GM23338 (cell line): ENCODE data around the gene FAM32A. TPM values are rescaled to one million over a fixed set of nuclear protein-coding genes. Genes with fewer than 3 reads are reported as not detected.

Experiments
- ATAC-seq: fragments of 200-7000 bp; cut with Tn5 transposase; 3 replicates; pipeline ENCODE4 v1.9.1; 2020
- DNase-seq: peaks from one replicate; pipeline ENCODE4 v3.0.0-alpha.2; 2015; ENCODE audit warnings: low spot score
- H2AFZ ChIP-seq: fragments of 200-600 bp; sonication (generic); 2 replicates; pipeline ENCODE4 v1.8.0; 2016; ENCODE audit warnings: antibody characterized with exemption, mild to moderate bottlenecking, moderate library complexity
- H3F3A ChIP-seq: fragments of 200-600 bp; sonication (generic); replicated peaks from 2 replicates; pipeline ENCODE4 v1.8.0; 2017; ENCODE audit warnings: antibody characterized with exemption, mixed run types, low read depth
- H3K27ac ChIP-seq: fragments of 200-600 bp; sonication (generic); 2 replicates; pipeline ENCODE4 v1.6.1; 2016; ENCODE audit warnings: low read depth
- H3K27me3 ChIP-seq: fragments of 200-600 bp; sonication (generic); 2 replicates; pipeline ENCODE4 v1.8.0; 2016; ENCODE audit warnings: mild to moderate bottlenecking, mixed run types, moderate library complexity; ENCODE audit not compliant: insufficient read depth
- H3K36me3 ChIP-seq: fragments of 200-600 bp; sonication (generic); 2 replicates; pipeline ENCODE4 v1.8.0; 2016; ENCODE audit warnings: mild to moderate bottlenecking; ENCODE audit not compliant: insufficient read depth
- H3K4me1 ChIP-seq: fragments of 200-600 bp; sonication (generic); 2 replicates; pipeline ENCODE4 v1.8.0; 2016; ENCODE audit warnings: mild to moderate bottlenecking, moderate library complexity; ENCODE audit not compliant: insufficient read depth
- H3K4me2 ChIP-seq: fragments of 200-600 bp; sonication (generic); 2 replicates; pipeline ENCODE4 v1.7.1; 2017; ENCODE audit warnings: mixed run types
- H3K4me3 ChIP-seq: fragments of 200-600 bp; sonication (generic); 2 replicates; pipeline ENCODE4 v1.6.1; 2016; ENCODE audit warnings: mixed run types
- H3K79me2 ChIP-seq: fragments of 200-600 bp; sonication (generic); replicated peaks from 2 replicates; pipeline ENCODE4 v1.8.0; 2017; ENCODE audit warnings: mild to moderate bottlenecking; ENCODE audit not compliant: insufficient read depth
- H3K9me2 ChIP-seq: fragments of 200-600 bp; sonication (generic); 2 replicates; pipeline ENCODE4 v1.8.0; 2017; ENCODE audit not compliant: insufficient read depth
- H4K20me1 ChIP-seq: fragments of 200-600 bp; sonication (generic); replicated peaks from 2 replicates; pipeline ENCODE4 v1.8.0; 2017; ENCODE audit warnings: mild to moderate bottlenecking; ENCODE audit not compliant: insufficient read depth
- H3K27ac Mint-ChIP-seq: 2 replicates; pipeline ENCODE4 v1.8.0; 2020; ENCODE audit warnings: inconsistent platforms, mild to moderate bottlenecking, moderate library complexity, mixed read lengths
- H3K27me3 Mint-ChIP-seq: 3 replicates; pipeline ENCODE4 v1.8.0; 2022; ENCODE audit warnings: low read depth, mild to moderate bottlenecking, moderate library complexity, mixed read lengths, inconsistent platforms; ENCODE audit not compliant: insufficient read depth, poor library complexity
- H3K36me3 Mint-ChIP-seq: 3 replicates; pipeline ENCODE4 v1.8.0; 2021; ENCODE audit warnings: low read depth, mild to moderate bottlenecking, inconsistent platforms, moderate library complexity, mixed read lengths
- H3K4me1 Mint-ChIP-seq: 3 replicates; pipeline ENCODE4 v1.8.0; 2020; ENCODE audit warnings: mild to moderate bottlenecking, inconsistent platforms, mixed read lengths
- H3K4me3 Mint-ChIP-seq: 3 replicates; pipeline ENCODE4 v1.8.0; 2021; ENCODE audit warnings: moderate library complexity, mild to moderate bottlenecking, inconsistent platforms, mixed read lengths
- H3K9me3 Mint-ChIP-seq: 3 replicates; pipeline ENCODE4 v1.8.0; 2020; ENCODE audit warnings: moderate library complexity, mild to moderate bottlenecking, inconsistent platforms, mixed read lengths
- CREB1 ChIP-seq: fragments of 250-450 bp; sonication (Bioruptor Pico); IDR thresholded peaks from 2 replicates; pipeline ENCODE4 v1.5.0; 2020; ENCODE audit warnings: low read depth, mild to moderate bottlenecking, moderate library complexity
- JUNB ChIP-seq: IDR thresholded peaks from one replicate; pipeline ENCODE4 v1.6.1; 2016; ENCODE audit warnings: antibody characterized with exemption; ENCODE audit not compliant: unreplicated experiment
- STAT1 ChIP-seq: IDR thresholded peaks from one replicate; pipeline ENCODE4 v1.6.1; 2016; ENCODE audit warnings: antibody characterized with exemption; ENCODE audit not compliant: unreplicated experiment
- ZNF114 ChIP-seq: fragments of 250-450 bp; sonication (Bioruptor Pico); IDR thresholded peaks from 2 replicates; pipeline ENCODE4 v1.5.0; 2020; ENCODE audit warnings: mild to moderate bottlenecking, moderate library complexity
- polyA plus RNA-seq: library from polyadenylated mRNA; unstranded; fragments of >200 nt; fragmentation: Nextera tagmentation; extraction: Ambion mirVana; gene quantifications from 2 replicates; pipeline ENCODE4 v1.2.1, GENCODE V29; 2016
- total RNA-seq: library from RNA; depleted of rRNA; stranded (reverse); fragments of >200 nt; shearing (Covaris generic); gene quantifications from 2 replicates; pipeline ENCODE4 v1.2.3, GENCODE V29; 2014
- TF ChIP-seq, protein P1 (sequence below), 2 experiments: fragments of 200-600 bp in 1 of 2; sonication (generic) in 1 of 2; conservative IDR thresholded peaks; 2 replicates each; pipeline versions ENCODE4 v1.5.1 to v1.6.1; 2016 to 2017; ENCODE audit warnings: antibody characterized with exemption in 2 of 2, low read depth in 2 of 2, mild to moderate bottlenecking in 2 of 2, moderate library complexity in 1 of 2
- TF ChIP-seq, protein P2 (sequence below): IDR thresholded peaks from one replicate; pipeline ENCODE4 v1.6.1; 2018; ENCODE audit warnings: antibody characterized with exemption; ENCODE audit not compliant: unreplicated experiment
- TF ChIP-seq, protein P3 (sequence below): IDR thresholded peaks from 2 replicates; pipeline ENCODE4 v1.6.1; 2016; ENCODE audit warnings: antibody characterized with exemption

FAM32A gene
- total and polyA plus RNA-seq, 2 experiments from 2014 or later: 58.2 to 67.3 TPM

DNA sequence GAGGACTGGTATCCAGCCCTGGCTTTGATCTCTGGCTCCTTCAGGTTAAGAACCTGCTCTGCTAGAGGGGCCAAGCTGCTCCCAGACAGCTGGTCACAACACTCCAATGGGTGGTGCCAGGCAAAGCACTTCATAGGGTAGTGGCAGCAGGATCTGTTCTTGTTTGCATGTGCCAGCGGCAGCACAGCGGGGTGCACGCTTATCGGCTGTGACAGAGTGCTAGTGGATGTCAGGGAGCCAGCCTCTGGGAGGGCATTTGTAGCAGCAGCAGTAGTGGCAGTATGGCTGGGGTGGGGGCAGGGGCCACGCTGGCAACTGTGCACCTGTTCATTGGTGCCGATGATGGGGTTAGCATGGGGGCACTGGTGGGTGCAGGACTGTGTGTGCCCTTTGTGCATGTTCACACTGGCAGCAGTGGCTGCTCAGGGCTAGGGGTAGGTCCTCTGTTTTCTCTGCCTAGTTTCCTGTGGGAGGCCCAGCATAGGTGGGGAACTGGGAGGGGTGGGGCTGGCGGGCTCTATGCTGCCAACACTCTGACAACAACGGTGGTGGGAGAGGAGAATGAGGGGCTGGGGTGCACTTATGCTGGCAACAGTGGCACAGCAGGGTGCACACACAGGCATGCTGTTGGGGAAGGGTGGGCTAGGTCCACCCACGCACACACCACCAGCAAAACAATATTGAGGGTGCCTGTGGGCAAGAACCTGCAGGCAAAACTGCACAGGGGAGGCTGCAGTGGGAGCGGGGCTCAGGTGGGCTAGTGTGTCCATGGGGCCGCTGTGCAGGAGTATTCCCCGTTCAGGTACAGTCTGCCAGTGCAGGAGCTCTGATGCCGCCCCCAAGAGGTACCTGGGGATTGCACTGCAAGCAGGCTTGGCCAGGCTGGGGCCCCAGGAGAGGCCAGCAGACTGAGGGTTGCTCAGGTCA, 31.8 kb downstream of the FAM32A start:
- H3K27ac Mint-ChIP-seq: no peak overlapping the region

DNA sequence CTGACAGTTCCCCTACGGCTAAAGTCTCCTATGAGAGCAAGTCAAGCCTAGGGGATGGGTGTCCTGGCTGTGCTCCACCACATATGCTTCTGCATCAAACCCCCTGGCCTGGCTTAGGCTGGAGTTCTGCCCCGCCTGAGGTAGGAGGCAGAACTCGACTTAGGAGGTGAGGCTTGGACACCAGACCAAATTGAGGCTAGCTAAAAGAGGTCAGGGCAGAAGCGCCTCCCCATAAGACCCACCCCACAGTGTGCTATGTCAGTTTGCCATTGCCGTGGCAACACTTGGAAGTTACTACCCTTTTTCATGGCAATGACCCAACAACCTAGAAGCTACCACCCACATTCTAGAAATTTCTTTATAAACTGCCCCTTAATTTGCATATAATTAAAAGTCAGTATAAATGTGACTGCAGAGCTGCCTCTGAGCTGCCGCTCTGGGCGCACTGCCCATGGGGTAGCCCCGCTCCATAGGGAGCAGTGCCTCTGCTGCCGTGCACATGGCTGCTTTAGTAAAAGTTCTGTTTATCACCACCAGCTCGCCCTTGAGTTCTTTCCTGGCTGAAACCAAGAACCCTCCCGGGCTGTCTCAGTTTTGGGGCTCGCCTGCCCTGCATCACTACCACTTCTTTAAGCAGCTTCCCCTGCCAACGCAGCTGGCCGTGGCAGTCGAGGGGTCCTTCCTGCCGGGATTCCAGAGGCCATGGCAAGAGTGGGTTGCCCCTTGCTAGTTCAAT, 32.7 kb downstream of the FAM32A start:
- Histone ChIP-seq H3K27me3 (no peaks in the 10 kb centered on the region), H3K9me2 (no peaks in the 10 kb centered on the region), H3K36me3 (peaks cover 16% of the 10 kb centered on the region; the same call in 1 of the 2 replicates), H2AFZ (no peak overlapping the region), H3K4me1 (no peaks in the 10 kb centered on the region), H3F3A (no peaks in the 10 kb centered on the region), H3K4me3 (no peak overlapping the region), H3K4me2 (no peak overlapping the region), H3K79me2 (no peaks in the 10 kb centered on the region), H3K27ac (no peak overlapping the region), H4K20me1 (peaks cover 2% of the 10 kb centered on the region; the same call in 1 of the 2 replicates)
- DNase-seq (no peak), ATAC-seq (no peak)
- Mint-ChIP-seq H3K36me3 (peaks cover 59% of the 10 kb centered on the region), H3K4me3 (no peak overlapping the region), H3K4me1 (no peaks in the 10 kb centered on the region; the same call in 2 of the 3 replicates), H3K9me3 (peaks cover 39% of the 10 kb centered on the region), H3K27ac (no peak overlapping the region), H3K27me3 (peaks cover 4% of the 10 kb centered on the region)
- TF ChIP-seq JUNB: no peak
- no peak for TF ChIP-seq CREB1 (CRISPR knock-in tag)
- no peak for TF ChIP-seq ZNF114 (CRISPR knock-in tag)
- TF ChIP-seq STAT1: no peak
- TF ChIP-seq, protein P1, sequence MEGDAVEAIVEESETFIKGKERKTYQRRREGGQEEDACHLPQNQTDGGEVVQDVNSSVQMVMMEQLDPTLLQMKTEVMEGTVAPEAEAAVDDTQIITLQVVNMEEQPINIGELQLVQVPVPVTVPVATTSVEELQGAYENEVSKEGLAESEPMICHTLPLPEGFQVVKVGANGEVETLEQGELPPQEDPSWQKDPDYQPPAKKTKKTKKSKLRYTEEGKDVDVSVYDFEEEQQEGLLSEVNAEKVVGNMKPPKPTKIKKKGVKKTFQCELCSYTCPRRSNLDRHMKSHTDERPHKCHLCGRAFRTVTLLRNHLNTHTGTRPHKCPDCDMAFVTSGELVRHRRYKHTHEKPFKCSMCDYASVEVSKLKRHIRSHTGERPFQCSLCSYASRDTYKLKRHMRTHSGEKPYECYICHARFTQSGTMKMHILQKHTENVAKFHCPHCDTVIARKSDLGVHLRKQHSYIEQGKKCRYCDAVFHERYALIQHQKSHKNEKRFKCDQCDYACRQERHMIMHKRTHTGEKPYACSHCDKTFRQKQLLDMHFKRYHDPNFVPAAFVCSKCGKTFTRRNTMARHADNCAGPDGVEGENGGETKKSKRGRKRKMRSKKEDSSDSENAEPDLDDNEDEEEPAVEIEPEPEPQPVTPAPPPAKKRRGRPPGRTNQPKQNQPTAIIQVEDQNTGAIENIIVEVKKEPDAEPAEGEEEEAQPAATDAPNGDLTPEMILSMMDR (conservative IDR thresholded peaks at IDR 0.05; ENCODE audit: low read depth in 2 of 2): no peak
- TF ChIP-seq, protein P2, sequence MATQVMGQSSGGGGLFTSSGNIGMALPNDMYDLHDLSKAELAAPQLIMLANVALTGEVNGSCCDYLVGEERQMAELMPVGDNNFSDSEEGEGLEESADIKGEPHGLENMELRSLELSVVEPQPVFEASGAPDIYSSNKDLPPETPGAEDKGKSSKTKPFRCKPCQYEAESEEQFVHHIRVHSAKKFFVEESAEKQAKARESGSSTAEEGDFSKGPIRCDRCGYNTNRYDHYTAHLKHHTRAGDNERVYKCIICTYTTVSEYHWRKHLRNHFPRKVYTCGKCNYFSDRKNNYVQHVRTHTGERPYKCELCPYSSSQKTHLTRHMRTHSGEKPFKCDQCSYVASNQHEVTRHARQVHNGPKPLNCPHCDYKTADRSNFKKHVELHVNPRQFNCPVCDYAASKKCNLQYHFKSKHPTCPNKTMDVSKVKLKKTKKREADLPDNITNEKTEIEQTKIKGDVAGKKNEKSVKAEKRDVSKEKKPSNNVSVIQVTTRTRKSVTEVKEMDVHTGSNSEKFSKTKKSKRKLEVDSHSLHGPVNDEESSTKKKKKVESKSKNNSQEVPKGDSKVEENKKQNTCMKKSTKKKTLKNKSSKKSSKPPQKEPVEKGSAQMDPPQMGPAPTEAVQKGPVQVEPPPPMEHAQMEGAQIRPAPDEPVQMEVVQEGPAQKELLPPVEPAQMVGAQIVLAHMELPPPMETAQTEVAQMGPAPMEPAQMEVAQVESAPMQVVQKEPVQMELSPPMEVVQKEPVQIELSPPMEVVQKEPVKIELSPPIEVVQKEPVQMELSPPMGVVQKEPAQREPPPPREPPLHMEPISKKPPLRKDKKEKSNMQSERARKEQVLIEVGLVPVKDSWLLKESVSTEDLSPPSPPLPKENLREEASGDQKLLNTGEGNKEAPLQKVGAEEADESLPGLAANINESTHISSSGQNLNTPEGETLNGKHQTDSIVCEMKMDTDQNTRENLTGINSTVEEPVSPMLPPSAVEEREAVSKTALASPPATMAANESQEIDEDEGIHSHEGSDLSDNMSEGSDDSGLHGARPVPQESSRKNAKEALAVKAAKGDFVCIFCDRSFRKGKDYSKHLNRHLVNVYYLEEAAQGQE: no peak

More for the DNA sequence above, 31.8 kb downstream of the FAM32A start:
- H3K36me3 ChIP-seq: peaks cover 16% of the 10 kb centered on the region; the same call in 1 of the 2 replicates
- Mint-ChIP-seq H3K36me3 (peaks cover 51% of the 10 kb centered on the region), H3K27me3 (peaks cover 4% of the 10 kb centered on the region), H3K4me3 (no peak overlapping the region), H3K9me3 (peaks cover 32% of the 10 kb centered on the region), H3K4me1 (no peaks in the 10 kb centered on the region; the same call in 2 of the 3 replicates)
- H3K4me1 ChIP-seq: no peaks in the 10 kb centered on the region
- ATAC-seq (no peak; the same call in 2 of the 3 replicates), DNase-seq (no peak)
- no peak overlapping the region for H3K4me2 ChIP-seq
- H3F3A ChIP-seq: no peaks in the 10 kb centered on the region
- H2AFZ ChIP-seq: no peak overlapping the region
- H3K9me2 ChIP-seq: no peaks in the 10 kb centered on the region
- H3K27ac ChIP-seq: no peak overlapping the region
- H3K4me3 ChIP-seq: no peak overlapping the region
- TF ChIP-seq, protein P3, sequence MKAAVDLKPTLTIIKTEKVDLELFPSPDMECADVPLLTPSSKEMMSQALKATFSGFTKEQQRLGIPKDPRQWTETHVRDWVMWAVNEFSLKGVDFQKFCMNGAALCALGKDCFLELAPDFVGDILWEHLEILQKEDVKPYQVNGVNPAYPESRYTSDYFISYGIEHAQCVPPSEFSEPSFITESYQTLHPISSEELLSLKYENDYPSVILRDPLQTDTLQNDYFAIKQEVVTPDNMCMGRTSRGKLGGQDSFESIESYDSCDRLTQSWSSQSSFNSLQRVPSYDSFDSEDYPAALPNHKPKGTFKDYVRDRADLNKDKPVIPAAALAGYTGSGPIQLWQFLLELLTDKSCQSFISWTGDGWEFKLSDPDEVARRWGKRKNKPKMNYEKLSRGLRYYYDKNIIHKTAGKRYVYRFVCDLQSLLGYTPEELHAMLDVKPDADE: no peak
- H3K27me3 ChIP-seq: no peaks in the 10 kb centered on the region
- H4K20me1 ChIP-seq: peaks cover 8% of the 10 kb centered on the region; the same call in 1 of the 2 replicates
- H3K79me2 ChIP-seq: no peaks in the 10 kb centered on the region
